Stimulated activated CD4-positive, alpha-beta T cell treated with anti-CD3 and anti-CD28 coated beads, Interleukin-12 subunit alpha, Interleukin-12 subunit beta, amount 100 ng/mL, for 48 hours (primary cell): ENCODE data around the gene TEKT4.
"Not testable (repeated sequence)": the region's sequence is repeated elsewhere in the genome, so short reads cannot be mapped to it uniquely, and the experiment has no call there.

ENCODE experiments used
- DNase-seq, 3 donors: peaks; one replicate each; pipeline ENCODE4 v3.0.0-alpha.2; 2020; ENCODE audit warnings: low read depth in 2 of 3, low spot score in 1 of 3

Gene TEKT4

GRCh38 chr2:94871226-94872087 is at the start of gene TEKT4:
TSS of gene TEKT4 (plus strand) at chr2:94871430. CDS start at chr2:94871580, 150 bp downstream.
- no peak for DNase-seq

GRCh38 chr2:94839224-94839623 is 32.0 kb upstream of the TEKT4 start:
- not testable (repeated sequence) for DNase-seq

- DNase-seq, result not testable (repeated sequence)
These were observed 14.4 kb upstream of the TEKT4 start for GRCh38 chr2:94856856-94857255.

- not testable (repeated sequence) for DNase-seq
These were observed 13.7 kb upstream of the TEKT4 start for GRCh38 chr2:94857367-94858162.

GRCh38 chr2:94858163-94858888 is 12.9 kb upstream of the TEKT4 start:
- not testable (repeated sequence) for DNase-seq

- DNase-seq, result no peak
These were observed 9.7 kb upstream of the TEKT4 start for GRCh38 chr2:94861308-94862152.

GRCh38 chr2:94862903-94863302 is 8.3 kb upstream of the TEKT4 start:
- DNase-seq, result not testable (repeated sequence)

GRCh38 chr2:94869131-94869530 is 2.1 kb upstream of the TEKT4 start:
- DNase-seq, result no peak

- DNase-seq, result no peak
These were observed 1.4 kb upstream of the TEKT4 start for GRCh38 chr2:94869552-94870439.

GRCh38 chr2:94870440-94871225 is 597 bp upstream of the TEKT4 start:
- DNase-seq, result peak; percentile 16 to 38 (median 20)

- DNase-seq, result no peak
These were observed 923 bp downstream of the TEKT4 start for GRCh38 chr2:94872088-94872618.

GRCh38 chr2:94872676-94873361 is 1.6 kb downstream of the TEKT4 start:
- DNase-seq, result no peak

- no peak for DNase-seq
These were observed 2.4 kb downstream of the TEKT4 start for GRCh38 chr2:94873362-94874276.

- peak; percentile 46 to 56 (median 53) for DNase-seq
These were observed 3.2 kb downstream of the TEKT4 start for GRCh38 chr2:94874277-94874997.

GRCh38 chr2:94875064-94875819 is 4.0 kb downstream of the TEKT4 start:
- no peak for DNase-seq
